ENCODE measurements around the gene NPPC. TPM values are rescaled to one million over a fixed set of nuclear protein-coding genes. Genes with fewer than 3 reads are reported as not detected.

The NPPC gene
- 1 to 10 TPM in 1 of 3 donors, under 1 TPM in 1, not detected in 1; 0.39 to 2.7 TPM for total RNA-seq
- long read RNA-seq, donor 1, partial matches to known transcripts = 0 of 1 reads
- long read RNA-seq, donor 1, other reads (novel, unspliced or antisense) = 0 of 1 reads
- long read RNA-seq, donor 2 = 0 reads

DNA sequence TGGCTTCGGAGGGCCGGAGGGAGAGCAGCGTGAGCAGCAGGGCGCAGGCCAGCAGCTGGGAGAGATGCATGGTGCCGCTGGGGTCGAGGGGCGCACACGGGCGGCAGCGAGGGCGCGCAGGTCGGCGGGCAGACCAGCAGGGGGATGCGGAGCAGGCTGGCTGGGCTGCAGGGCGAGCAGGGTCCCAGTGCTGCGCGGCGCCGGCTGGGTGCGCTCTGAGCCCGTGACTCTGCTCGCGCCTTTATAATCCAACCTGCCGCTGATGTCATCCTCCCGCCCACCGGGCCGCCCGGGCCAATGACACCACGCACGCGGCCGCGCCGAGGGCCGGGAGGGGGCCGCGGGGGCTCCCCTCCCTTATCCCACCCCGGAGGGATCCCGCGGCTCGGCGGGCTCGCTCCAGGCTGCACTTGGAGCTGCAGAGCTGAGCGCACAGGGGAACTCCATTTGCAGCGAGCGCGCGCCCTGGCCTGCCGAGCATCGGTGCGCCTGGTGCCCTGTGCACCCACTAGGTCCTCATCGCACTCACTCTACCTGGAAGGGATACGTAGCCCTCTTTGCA is at the start of gene NPPC:
Gene NPPC, minus strand, starts transcription at position 217 of the 562 bp plus-strand sequence. Its CDS starts 147 bp downstream, at position 70.
- ATAC-seq (peak; percentile 69), DNase-seq (peak; percentile 25 to 47 (median 44))
- Histone ChIP-seq H3K4me3 (no peak within 1 kb of the TSS), H3K36me3 (ENCODE audit: low read depth) (no peaks in the 10 kb centered on the region), H3K4me1 (ENCODE audit: low read depth) (peaks cover 14% of the 10 kb centered on the region), H3K9me3 (no peaks in the 10 kb centered on the region)
- TF ChIP-seq, protein P1, sequence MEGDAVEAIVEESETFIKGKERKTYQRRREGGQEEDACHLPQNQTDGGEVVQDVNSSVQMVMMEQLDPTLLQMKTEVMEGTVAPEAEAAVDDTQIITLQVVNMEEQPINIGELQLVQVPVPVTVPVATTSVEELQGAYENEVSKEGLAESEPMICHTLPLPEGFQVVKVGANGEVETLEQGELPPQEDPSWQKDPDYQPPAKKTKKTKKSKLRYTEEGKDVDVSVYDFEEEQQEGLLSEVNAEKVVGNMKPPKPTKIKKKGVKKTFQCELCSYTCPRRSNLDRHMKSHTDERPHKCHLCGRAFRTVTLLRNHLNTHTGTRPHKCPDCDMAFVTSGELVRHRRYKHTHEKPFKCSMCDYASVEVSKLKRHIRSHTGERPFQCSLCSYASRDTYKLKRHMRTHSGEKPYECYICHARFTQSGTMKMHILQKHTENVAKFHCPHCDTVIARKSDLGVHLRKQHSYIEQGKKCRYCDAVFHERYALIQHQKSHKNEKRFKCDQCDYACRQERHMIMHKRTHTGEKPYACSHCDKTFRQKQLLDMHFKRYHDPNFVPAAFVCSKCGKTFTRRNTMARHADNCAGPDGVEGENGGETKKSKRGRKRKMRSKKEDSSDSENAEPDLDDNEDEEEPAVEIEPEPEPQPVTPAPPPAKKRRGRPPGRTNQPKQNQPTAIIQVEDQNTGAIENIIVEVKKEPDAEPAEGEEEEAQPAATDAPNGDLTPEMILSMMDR (IDR thresholded peaks at IDR 0.05) = no peak
- intact Hi-C loops (cut with DNase I, micrococcal nuclease) = loop anchor here (5.0 to 10.0 kb wide), 4 partner anchors 216 to 509 kb away; no protein-coding TSS in a partner anchor

GRCh38 chr2:231975001-231975400 is 48.8 kb upstream of the NPPC start:
- Histone ChIP-seq H3K4me1 (ENCODE audit: low read depth) (no peaks in the 10 kb centered on the region), H3K4me3 (no peak overlapping the region), H3K9me3 (no peaks in the 10 kb centered on the region), H3K36me3 (ENCODE audit: low read depth) (no peaks in the 10 kb centered on the region)
- intact Hi-C loops (cut with DNase I, micrococcal nuclease) = no loop called here
- no peak for DNase-seq
- ATAC-seq = no peak
- TF ChIP-seq, protein P1 (IDR thresholded peaks at IDR 0.05) = no peak

- Histone ChIP-seq H3K4me1 (ENCODE audit: low read depth) (no peaks in the 10 kb centered on the region), H3K36me3 (ENCODE audit: low read depth) (no peaks in the 10 kb centered on the region), H3K4me3 (no peak overlapping the region), H3K9me3 (no peaks in the 10 kb centered on the region)
- TF ChIP-seq, protein P1 (IDR thresholded peaks at IDR 0.05) = no peak
- DNase-seq (no peak), ATAC-seq (no peak)
- intact Hi-C loops (cut with DNase I, micrococcal nuclease) = no loop called here
These were observed 44.3 kb upstream of the NPPC start for GRCh38 chr2:231970461-231970860.

GRCh38 chr2:231968820-231969219 is 42.6 kb upstream of the NPPC start:
- no peaks in the 10 kb centered on the region for H3K36me3 ChIP-seq (ENCODE audit: low read depth)
- ATAC-seq = no peak
- intact Hi-C loops (cut with DNase I, micrococcal nuclease) = no loop called here

DNA sequence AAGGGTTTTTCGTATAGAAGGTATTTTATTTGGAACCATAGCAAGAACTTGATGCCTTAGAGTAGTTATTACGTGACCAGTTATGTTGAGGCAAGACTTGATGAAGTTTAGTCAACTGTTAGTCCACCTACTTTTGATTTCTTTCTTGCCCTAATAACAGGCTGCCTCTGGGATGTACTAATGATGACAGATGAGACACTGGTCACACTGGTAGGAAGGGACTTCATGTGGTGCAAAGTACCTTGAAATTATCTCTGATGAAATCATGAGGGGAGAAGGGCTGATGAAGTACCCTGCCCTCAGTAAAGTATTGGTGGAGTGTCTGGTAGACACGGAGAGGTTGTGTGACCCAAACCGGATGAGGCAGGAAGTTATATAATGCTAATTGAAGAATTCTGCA is 40.7 kb upstream of the NPPC start:
- H3K4me1 ChIP-seq (ENCODE audit: low read depth) = no peaks in the 10 kb centered on the region
- TF ChIP-seq, protein P1 (IDR thresholded peaks at IDR 0.05) = no peak
- H3K36me3 ChIP-seq (ENCODE audit: low read depth) = no peaks in the 10 kb centered on the region
- H3K9me3 ChIP-seq = no peaks in the 10 kb centered on the region
- intact Hi-C loops (cut with DNase I, micrococcal nuclease) = no loop called here
- no peak for DNase-seq
- H3K4me3 ChIP-seq = no peak overlapping the region
- ATAC-seq = no peak

More at GRCh38 chr2:231968820-231969219, 42.6 kb upstream of the NPPC start:
- Histone ChIP-seq H3K9me3 (no peaks in the 10 kb centered on the region), H3K4me3 (no peak overlapping the region), H3K4me1 (ENCODE audit: low read depth) (no peaks in the 10 kb centered on the region)
- TF ChIP-seq, protein P1 (IDR thresholded peaks at IDR 0.05) = no peak
- DNase-seq = no peak
